PFSK-1 (cell line): ENCODE results near the gene H2BK1.

ENCODE experiments used
- FOXP2 ChIP-seq: optimal IDR thresholded peaks from 2 replicates; pipeline ENCODE3; 2011; ENCODE audit warnings: borderline replicate concordance, control low read depth, inconsistent platforms; ENCODE audit not compliant: insufficient read depth; ENCODE audit errors: extremely low read length, extremely low read depth
- POLR2AphosphoS5 ChIP-seq: IDR thresholded peaks from 2 replicates; pipeline ENCODE4 v1.6.1; 2012; ENCODE audit warnings: low read depth, mild to moderate bottlenecking, control low read depth, low read length, moderate library complexity
- SIN3A ChIP-seq: IDR thresholded peaks from 2 replicates; pipeline ENCODE4 v1.6.1; 2012; ENCODE audit warnings: mild to moderate bottlenecking, low read length, moderate library complexity, borderline replicate concordance; ENCODE audit not compliant: insufficient read depth
- TAF1 ChIP-seq: IDR thresholded peaks from 2 replicates; pipeline ENCODE4 v1.6.1; 2012; ENCODE audit warnings: low read length, control low read depth, borderline replicate concordance; ENCODE audit not compliant: insufficient read depth
- TF ChIP-seq, protein P1 (sequence below), 2 experiments: IDR thresholded peaks; 2 replicates each; pipeline versions ENCODE4 v1.6.1 to v1.8.0; 2011 to 2012; ENCODE audit warnings: low read depth in 2 of 2, low read length in 2 of 2, control low read depth in 1 of 2, inconsistent platforms in 1 of 2, mild to moderate bottlenecking in 1 of 2, moderate library complexity in 1 of 2; ENCODE audit not compliant: insufficient read depth in 1 of 2

Gene H2BK1

DNA sequence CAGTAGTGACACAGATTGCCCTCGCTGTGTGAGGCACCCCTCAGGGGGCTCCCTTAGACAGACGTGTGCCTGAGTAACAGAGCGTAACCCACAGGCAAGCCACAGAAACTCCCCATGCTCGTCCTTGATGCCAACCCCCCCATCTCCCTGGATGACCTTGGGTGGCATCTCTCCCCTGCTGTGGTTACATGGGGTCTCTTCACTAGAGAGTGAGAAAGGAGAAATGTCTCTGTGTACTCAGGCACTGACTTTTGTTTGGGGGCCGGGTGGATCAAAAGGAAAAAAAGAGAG lies 22.1 kb downstream of the H2BK1 start:
- TF ChIP-seq POLR2AphosphoS5 (no peak), TAF1 (no peak), FOXP2 (no peak), SIN3A (no peak)
- TF ChIP-seq, protein P1, sequence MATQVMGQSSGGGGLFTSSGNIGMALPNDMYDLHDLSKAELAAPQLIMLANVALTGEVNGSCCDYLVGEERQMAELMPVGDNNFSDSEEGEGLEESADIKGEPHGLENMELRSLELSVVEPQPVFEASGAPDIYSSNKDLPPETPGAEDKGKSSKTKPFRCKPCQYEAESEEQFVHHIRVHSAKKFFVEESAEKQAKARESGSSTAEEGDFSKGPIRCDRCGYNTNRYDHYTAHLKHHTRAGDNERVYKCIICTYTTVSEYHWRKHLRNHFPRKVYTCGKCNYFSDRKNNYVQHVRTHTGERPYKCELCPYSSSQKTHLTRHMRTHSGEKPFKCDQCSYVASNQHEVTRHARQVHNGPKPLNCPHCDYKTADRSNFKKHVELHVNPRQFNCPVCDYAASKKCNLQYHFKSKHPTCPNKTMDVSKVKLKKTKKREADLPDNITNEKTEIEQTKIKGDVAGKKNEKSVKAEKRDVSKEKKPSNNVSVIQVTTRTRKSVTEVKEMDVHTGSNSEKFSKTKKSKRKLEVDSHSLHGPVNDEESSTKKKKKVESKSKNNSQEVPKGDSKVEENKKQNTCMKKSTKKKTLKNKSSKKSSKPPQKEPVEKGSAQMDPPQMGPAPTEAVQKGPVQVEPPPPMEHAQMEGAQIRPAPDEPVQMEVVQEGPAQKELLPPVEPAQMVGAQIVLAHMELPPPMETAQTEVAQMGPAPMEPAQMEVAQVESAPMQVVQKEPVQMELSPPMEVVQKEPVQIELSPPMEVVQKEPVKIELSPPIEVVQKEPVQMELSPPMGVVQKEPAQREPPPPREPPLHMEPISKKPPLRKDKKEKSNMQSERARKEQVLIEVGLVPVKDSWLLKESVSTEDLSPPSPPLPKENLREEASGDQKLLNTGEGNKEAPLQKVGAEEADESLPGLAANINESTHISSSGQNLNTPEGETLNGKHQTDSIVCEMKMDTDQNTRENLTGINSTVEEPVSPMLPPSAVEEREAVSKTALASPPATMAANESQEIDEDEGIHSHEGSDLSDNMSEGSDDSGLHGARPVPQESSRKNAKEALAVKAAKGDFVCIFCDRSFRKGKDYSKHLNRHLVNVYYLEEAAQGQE (IDR thresholded peaks at IDR 0.05; ENCODE audit: insufficient read depth in 1 of 2, low read depth in 2 of 2, low read length in 2 of 2), result no peak

DNA sequence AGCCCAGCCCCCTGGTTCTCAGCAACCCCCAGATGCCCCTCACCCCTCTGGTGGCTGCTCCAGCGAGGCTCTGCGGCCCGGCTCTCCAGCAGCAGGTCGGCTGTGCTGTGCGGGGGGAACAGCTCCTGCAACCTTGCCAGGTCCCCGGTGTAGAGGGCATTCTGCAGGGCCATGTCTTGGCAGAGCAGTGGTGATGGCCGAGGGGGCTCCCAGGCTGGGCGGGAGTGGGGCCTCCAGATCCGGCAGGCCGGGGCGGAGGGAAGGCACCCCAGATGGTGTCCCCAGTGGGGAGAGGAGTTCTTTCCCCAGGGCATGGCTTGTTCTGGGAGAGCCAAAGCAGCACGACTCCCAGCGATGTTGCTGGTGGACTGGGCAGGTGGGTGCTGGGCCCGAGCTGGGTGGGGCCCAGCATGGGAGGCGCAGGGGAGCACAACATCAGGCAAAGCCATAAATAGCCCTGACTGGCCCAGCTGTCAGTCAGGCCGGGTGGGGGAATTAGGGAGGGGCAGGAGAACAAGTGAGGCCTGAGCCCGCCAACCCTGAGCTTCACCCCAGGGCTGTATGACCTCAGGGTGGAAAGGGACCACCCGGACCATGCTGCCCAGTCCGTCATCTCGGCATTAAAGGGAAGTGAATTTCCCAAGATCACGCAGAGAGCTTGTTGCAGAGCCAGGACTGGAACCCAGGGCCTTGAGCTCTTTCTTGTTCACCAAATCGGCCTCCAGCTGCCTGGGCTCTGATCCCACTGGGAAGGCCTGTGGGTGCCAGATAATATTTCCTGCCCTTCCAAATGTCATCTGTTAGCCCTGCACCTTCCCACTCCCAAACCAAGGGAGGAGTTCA lies 22.7 kb downstream of the H2BK1 start:
- no peak for TF ChIP-seq TAF1
- no peak for TF ChIP-seq POLR2AphosphoS5
- TF ChIP-seq FOXP2, result no peak
- TF ChIP-seq SIN3A, result no peak
- TF ChIP-seq, protein P1 (IDR thresholded peaks at IDR 0.05; ENCODE audit: insufficient read depth in 1 of 2, low read depth in 2 of 2, low read length in 2 of 2), result no peak

DNA sequence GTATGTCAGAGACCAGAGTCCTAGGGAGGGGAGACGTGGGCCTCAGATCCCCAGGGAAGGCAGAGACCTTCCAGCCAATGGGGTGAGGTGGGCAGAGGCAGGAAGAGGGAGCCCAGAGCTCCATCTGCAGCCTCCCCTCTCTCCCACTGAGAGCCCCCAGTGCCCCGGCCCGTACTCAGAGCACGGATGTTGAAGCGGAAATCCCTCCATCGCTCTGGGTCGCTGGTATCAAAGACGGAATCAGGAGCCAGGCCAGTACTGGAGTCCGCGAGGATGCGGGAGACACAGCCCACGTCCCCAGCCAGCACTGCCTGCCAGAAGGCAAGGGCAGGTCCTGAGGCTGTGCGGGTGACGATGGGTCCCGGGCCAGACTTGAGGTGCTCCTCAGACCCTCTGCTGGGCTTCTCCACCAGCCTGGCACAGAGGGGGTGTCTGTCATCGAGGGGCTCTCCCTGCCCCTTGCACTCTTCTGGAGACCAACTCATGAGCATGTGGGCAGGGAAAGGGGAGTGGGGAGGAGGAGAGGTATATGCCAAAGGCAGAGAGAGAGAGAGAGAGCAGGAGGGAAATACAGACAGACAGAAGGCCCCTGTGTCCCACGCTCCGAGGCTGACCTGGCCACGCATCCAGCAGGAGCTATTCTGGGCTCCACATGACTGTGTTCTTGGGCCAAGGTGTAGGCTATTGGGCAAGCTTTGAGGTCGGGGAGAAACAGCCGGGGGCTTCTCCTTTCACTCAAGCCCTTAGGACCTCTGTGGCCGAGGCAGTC lies 23.5 kb downstream of the H2BK1 start, which contains the start of gene ASB10:
TSS of gene ASB10 (minus strand) at position 611 of the 769 bp plus-strand sequence. CDS start at position 491, 120 bp downstream.
- TF ChIP-seq, protein P1 (IDR thresholded peaks at IDR 0.05; ENCODE audit: insufficient read depth in 1 of 2, low read depth in 2 of 2, low read length in 2 of 2), result no peak
- TF ChIP-seq SIN3A (no peak), FOXP2 (no peak), POLR2AphosphoS5 (no peak), TAF1 (no peak)

DNA sequence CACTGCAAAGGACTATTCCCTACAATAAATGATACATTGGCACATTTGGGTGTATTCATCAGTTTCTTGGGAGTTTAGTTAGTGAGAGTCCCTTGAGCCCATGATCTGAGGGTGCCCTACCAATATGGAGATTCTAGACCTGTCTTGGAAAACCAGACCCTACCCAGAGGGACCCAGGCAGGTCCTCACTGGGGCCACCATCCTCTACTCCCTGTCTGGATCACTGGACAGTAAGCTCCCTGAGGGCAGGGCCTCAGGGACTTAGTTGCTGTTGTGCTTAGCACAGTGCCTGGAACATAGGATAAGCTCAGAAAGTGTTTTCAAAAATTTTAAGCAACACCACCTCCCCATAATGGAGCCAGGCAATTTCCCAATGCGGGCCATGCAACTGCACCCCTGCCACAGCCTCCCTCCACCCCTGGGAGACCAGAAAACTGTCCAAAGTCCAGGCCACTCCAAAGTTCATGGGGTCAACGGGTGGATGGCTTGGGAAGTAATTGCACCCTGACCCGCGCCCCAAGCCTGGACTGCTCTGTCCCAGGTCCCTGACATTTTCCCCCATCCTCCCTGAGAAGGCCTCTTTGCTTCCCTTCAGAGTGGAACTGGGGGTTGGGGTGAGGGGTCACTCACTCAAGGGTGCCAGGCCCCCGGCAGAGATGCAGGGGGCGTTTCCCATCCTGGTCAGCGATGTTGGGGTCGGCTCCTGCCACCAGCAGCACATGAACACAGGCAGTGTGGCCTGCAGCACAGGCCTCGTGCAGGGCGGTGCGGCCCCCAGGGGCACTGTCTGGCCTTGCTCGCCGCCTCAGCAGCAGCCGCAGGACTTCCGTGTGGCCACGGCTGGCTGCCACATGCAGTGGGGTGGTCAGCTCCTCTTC lies 24.3 kb downstream of the H2BK1 start:
- TF ChIP-seq, protein P1 (IDR thresholded peaks at IDR 0.05; ENCODE audit: insufficient read depth in 1 of 2, low read depth in 2 of 2, low read length in 2 of 2), result no peak
- no peak for TF ChIP-seq POLR2AphosphoS5
- TF ChIP-seq TAF1, result no peak
- TF ChIP-seq SIN3A, result no peak
- TF ChIP-seq FOXP2, result no peak
